KMS-11 (cell line): ENCODE measurements around the gene S1PR3.

Experiments used
- H2AFZ ChIP-seq: fragments of 200-600 bp; sonication (generic); 2 replicates; pipeline ENCODE4 v1.6.1; 2016; ENCODE audit warnings: antibody characterized with exemption, mixed run types, low read depth
- H3K27ac ChIP-seq: fragments of 200-600 bp; sonication (generic); 2 replicates; pipeline ENCODE4 v1.6.1; 2016; ENCODE audit warnings: mild to moderate bottlenecking, mixed run types
- H3K27me3 ChIP-seq: fragments of 200-600 bp; sonication (generic); 2 replicates; pipeline ENCODE4 v1.6.1; 2017; ENCODE audit warnings: mild to moderate bottlenecking, low read depth, mixed run types, moderate library complexity; ENCODE audit not compliant: insufficient read depth
- H3K36me3 ChIP-seq: fragments of 200-600 bp; sonication (generic); 2 replicates; pipeline ENCODE4 v1.6.1; 2017; ENCODE audit warnings: mild to moderate bottlenecking, mixed run types; ENCODE audit not compliant: insufficient read depth
- H3K4me1 ChIP-seq: fragments of 200-600 bp; sonication (generic); 2 replicates; pipeline ENCODE4 v1.6.1; 2016; ENCODE audit warnings: mild to moderate bottlenecking, low read depth, mixed run types; ENCODE audit not compliant: poor library complexity, severe bottlenecking
- H3K4me2 ChIP-seq: fragments of 200-600 bp; sonication (generic); 2 replicates; pipeline ENCODE4 v1.7.0; 2016; ENCODE audit warnings: mild to moderate bottlenecking, mixed run types
- H3K4me3 ChIP-seq: fragments of 200-600 bp; sonication (generic); IDR thresholded peaks from 2 replicates; pipeline ENCODE4 v1.6.1; 2017; ENCODE audit warnings: low read depth, low read length, mixed read lengths; ENCODE audit not compliant: insufficient read depth
- H3K79me2 ChIP-seq: fragments of 200-600 bp; sonication (generic); 2 replicates; pipeline ENCODE4 v1.6.1; 2016; ENCODE audit warnings: low read depth, mixed run types; ENCODE audit not compliant: insufficient read depth
- H3K9ac ChIP-seq: fragments of 200-600 bp; sonication (generic); 2 replicates; pipeline ENCODE4 v1.6.1; 2016; ENCODE audit warnings: mild to moderate bottlenecking, mixed run types
- H4K20me1 ChIP-seq: fragments of 200-600 bp; sonication (generic); 2 replicates; pipeline ENCODE4 v1.6.1; 2016; ENCODE audit warnings: mild to moderate bottlenecking, mixed run types; ENCODE audit not compliant: insufficient read depth
- CTCF ChIP-seq: fragments of 200-600 bp; sonication (generic); conservative IDR thresholded peaks from 2 replicates; pipeline ENCODE4 v1.6.1; 2017; ENCODE audit warnings: low read depth, mild to moderate bottlenecking, antibody characterized with exemption, low read length, moderate library complexity, mixed read lengths

Gene S1PR3

GRCh38 chr9:89022001-89022759 is 30.9 kb downstream of the S1PR3 start:
- Histone ChIP-seq H2AFZ (no peak overlapping the region), H3K4me3 (no peak overlapping the region), H4K20me1 (no peaks in the 10 kb centered on the region), H3K79me2 (no peaks in the 10 kb centered on the region), H3K4me1 (no peaks in the 10 kb centered on the region), H3K27me3 (no peaks in the 10 kb centered on the region), H3K4me2 (no peak overlapping the region), H3K27ac (no peak overlapping the region), H3K9ac (no peak overlapping the region), H3K36me3 (no peaks in the 10 kb centered on the region)
- TF ChIP-seq CTCF, result no peak

- Histone ChIP-seq H2AFZ (no peak overlapping the region), H3K27ac (no peak overlapping the region), H3K4me2 (no peak overlapping the region)
Measured at GRCh38 chr9:89022902-89023301, 31.6 kb downstream of the S1PR3 start.

GRCh38 chr9:89023740-89024139 is 32.5 kb downstream of the S1PR3 start:
- H3K27ac ChIP-seq, result no peak overlapping the region
- no peaks in the 10 kb centered on the region for H4K20me1 ChIP-seq
- no peaks in the 10 kb centered on the region for H3K36me3 ChIP-seq
- no peak overlapping the region for H3K9ac ChIP-seq
- H3K27me3 ChIP-seq, result no peaks in the 10 kb centered on the region
- TF ChIP-seq CTCF, result no peak
- H3K79me2 ChIP-seq, result no peaks in the 10 kb centered on the region
- H2AFZ ChIP-seq, result no peak overlapping the region
- no peaks in the 10 kb centered on the region for H3K4me1 ChIP-seq
- no peak overlapping the region for H3K4me3 ChIP-seq
- H3K4me2 ChIP-seq, result no peak overlapping the region

More at GRCh38 chr9:89022902-89023301, 31.6 kb downstream of the S1PR3 start:
- Histone ChIP-seq H4K20me1 (no peaks in the 10 kb centered on the region), H3K36me3 (no peaks in the 10 kb centered on the region), H3K4me1 (no peaks in the 10 kb centered on the region), H3K79me2 (no peaks in the 10 kb centered on the region), H3K4me3 (no peak overlapping the region), H3K27me3 (no peaks in the 10 kb centered on the region), H3K9ac (no peak overlapping the region)
- TF ChIP-seq CTCF, result no peak

GRCh38 chr9:89024727-89025126 is 33.5 kb downstream of the S1PR3 start:
- H3K79me2 ChIP-seq, result no peaks in the 10 kb centered on the region
- no peak overlapping the region for H3K9ac ChIP-seq
- no peak overlapping the region for H3K27ac ChIP-seq
- H3K4me2 ChIP-seq, result no peak overlapping the region
- no peaks in the 10 kb centered on the region for H3K27me3 ChIP-seq
- H3K4me1 ChIP-seq, result no peaks in the 10 kb centered on the region
- H2AFZ ChIP-seq, result no peak overlapping the region
- H3K36me3 ChIP-seq, result no peaks in the 10 kb centered on the region
- H3K4me3 ChIP-seq, result no peak overlapping the region
- H4K20me1 ChIP-seq, result no peaks in the 10 kb centered on the region
- TF ChIP-seq CTCF, result no peak
